ENCODE data around the gene GULP1.

- no peak for TF ChIP-seq POLR2A (IDR thresholded peaks at IDR 0.05)
- TF ChIP-seq, protein P1, sequence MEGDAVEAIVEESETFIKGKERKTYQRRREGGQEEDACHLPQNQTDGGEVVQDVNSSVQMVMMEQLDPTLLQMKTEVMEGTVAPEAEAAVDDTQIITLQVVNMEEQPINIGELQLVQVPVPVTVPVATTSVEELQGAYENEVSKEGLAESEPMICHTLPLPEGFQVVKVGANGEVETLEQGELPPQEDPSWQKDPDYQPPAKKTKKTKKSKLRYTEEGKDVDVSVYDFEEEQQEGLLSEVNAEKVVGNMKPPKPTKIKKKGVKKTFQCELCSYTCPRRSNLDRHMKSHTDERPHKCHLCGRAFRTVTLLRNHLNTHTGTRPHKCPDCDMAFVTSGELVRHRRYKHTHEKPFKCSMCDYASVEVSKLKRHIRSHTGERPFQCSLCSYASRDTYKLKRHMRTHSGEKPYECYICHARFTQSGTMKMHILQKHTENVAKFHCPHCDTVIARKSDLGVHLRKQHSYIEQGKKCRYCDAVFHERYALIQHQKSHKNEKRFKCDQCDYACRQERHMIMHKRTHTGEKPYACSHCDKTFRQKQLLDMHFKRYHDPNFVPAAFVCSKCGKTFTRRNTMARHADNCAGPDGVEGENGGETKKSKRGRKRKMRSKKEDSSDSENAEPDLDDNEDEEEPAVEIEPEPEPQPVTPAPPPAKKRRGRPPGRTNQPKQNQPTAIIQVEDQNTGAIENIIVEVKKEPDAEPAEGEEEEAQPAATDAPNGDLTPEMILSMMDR (IDR thresholded peaks at IDR 0.05), result no peak
Observed at GRCh38 chr2:188345426-188345825, 53.8 kb downstream of the GULP1 start.
